Stimulated activated CD4-positive, alpha-beta T cell treated with anti-CD3 and anti-CD28 coated beads, Interleukin-4, amount 100 ng/mL, for 4 hours (primary cell): ENCODE data around the gene OR2Y1.
A peak's percentile ranks its signal among the peaks of the same experiment; 100 is the strongest.
"Not testable (repeated sequence)": the region's sequence is repeated elsewhere in the genome, so short reads cannot be mapped to it uniquely, and the experiment has no call there.

Experiments used
- DNase-seq, 2 experiments: peaks; one replicate each; pipeline ENCODE4 v3.0.0-alpha.2; 2020

OR2Y1 gene, protein sequence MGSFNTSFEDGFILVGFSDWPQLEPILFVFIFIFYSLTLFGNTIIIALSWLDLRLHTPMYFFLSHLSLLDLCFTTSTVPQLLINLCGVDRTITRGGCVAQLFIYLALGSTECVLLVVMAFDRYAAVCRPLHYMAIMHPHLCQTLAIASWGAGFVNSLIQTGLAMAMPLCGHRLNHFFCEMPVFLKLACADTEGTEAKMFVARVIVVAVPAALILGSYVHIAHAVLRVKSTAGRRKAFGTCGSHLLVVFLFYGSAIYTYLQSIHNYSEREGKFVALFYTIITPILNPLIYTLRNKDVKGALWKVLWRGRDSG

DNA sequence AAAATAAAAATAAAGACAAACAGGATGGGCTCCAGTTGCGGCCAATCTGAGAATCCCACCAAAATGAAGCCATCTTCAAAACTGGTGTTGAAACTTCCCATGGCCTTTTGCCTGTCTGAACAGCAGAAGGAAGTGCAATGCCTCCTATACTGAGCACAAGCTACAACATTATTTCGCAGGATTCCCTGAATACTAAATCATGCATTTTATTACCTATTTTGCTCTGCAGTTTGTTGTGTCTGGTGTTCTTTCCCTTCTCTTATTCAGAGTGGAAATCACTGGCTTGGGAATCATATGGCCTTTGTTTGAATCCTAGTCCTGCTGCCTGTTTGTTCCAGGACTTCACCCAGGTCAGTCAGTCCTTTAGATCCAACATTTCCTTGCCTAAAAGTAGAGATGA is at the start of gene OR2Y1:
TSS of gene OR2Y1 (minus strand) at position 101 of the 400 bp plus-strand sequence. CDS start at position 101, 0 bp downstream.
- no peak for DNase-seq

DNA sequence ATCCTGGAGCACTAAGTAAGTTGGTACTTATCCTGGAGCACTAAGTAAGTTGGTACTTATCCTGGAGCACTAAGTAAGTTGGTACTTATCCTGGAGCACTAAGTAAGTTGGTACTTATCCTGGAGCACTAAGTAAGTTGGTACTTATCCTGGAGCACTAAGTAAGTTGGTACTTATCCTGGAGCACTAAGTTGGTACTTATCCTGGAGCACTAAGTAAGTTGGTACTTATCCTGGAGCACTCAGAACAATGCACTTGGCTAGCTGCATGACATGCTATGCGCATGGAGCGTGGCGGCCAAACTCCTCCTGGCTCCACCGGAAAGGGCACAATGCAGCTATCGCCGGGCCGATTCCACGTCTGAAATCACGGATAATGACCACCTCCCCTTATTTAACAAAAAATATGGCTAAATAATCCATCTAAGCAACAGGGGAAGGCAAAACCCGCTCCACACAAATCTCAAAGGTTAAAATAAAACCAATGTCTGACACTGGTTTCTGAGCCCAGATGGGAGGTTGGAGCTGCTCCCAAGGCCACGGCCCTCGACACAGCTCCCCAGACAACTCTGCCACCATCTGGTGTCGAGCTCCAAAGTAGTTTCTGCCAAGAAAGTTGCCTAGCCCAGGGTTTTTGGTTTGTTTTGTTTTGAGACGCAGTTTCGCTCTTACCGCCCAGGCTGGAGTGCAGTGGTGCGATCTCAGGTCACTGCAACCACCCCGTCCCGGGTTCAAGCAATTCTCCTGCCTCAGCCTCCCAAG is 49.0 kb upstream of the OR2Y1 start:
- not testable (repeated sequence) for DNase-seq

DNA sequence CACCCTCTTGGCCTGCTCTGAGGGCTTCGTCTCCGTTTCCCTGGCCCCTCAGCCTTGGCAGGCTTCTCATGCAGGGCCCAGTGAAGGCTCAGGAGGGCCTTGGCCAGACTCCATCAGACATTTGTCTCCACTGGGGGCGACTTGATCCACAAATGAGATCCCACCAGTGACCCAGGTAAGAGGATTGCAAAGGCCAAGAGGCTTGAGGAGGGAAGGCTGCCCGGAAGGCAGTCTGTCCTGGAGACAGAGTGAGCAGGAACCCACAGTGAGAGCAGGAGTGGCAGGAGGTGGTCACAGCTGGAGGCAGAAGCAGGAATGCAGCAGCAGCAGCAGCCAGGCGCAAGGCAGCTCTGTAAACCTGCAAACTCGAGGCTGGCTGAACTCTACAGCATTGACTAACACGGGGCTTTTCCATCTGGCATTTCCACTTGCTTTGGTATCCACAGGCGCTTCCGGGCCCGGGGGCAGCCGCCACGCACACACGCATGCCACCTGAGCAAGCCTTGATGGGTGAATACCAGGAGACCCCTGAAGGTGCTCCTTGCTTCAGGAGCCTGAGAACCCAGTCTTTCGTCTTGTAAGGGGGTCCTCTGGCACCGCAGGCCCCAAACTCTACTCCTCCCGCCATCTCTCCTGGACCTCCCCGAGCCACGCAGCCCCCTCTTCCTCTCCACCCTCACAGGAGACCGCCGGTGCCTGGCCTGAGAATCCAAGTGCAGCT is 48.0 kb upstream of the OR2Y1 start:
- DNase-seq = no peak

DNA sequence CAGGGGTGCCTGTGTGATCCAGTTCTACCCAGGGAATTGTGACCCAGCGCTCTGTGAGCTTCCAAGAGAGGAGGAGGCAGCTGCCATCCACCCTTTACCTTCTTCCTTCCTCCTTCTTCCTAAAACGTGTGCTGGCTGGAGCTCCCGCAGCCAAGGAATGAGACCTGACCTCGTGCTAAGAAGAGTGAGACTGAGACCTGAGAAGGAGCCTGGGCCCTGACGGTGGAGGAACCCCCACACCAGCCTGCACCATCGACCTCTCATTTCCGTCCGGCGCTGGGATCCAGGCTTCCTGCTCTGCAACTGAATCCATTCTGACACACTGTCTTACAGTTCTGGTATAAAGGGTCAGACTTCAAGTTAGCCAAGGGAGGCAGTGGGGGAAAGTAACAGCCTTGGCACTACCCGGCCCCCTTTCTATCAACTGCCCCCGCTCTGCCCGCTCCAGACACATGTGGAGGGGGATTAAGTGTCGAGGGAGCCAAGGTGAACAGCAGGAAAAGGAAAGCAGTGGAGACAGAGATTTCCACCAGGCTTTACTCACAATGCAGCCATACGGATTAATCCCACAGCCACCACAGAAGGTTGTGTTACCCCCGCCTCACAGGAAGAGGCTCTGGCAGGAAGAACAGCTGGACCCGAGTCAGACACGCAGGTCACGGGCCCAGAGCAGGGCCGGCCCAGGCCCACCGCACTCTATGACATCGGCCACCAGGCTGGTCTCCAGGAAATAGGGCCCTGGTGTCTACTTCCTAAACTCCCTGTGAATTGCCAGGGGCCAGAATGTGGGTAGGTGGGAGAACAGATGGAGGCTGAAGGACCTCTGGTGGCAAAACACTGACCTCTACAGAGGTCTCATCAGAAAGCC is 46.9 kb upstream of the OR2Y1 start:
- DNase-seq = no peak

DNA sequence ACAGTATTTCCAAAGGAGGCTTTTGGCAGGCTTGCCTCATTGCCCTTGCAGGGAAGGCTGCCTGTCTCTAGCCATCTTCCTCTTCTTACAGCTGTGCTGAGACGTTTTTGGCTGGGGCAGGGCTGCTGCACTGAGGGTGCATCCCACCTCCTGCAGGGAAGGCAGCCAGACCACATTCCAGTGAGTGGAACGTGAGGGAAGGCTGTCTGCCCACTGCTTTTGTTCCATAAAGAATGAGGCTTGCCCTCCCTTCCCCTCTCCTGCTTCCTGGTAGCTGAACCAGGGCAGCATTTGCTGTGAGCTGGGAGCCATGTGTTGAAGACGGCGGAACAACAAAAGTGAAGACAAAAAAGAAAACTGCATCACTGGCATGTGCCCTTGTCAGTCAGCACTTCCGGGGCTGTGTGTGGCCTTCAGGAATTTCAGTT is 46.0 kb upstream of the OR2Y1 start:
- no peak for DNase-seq

DNA sequence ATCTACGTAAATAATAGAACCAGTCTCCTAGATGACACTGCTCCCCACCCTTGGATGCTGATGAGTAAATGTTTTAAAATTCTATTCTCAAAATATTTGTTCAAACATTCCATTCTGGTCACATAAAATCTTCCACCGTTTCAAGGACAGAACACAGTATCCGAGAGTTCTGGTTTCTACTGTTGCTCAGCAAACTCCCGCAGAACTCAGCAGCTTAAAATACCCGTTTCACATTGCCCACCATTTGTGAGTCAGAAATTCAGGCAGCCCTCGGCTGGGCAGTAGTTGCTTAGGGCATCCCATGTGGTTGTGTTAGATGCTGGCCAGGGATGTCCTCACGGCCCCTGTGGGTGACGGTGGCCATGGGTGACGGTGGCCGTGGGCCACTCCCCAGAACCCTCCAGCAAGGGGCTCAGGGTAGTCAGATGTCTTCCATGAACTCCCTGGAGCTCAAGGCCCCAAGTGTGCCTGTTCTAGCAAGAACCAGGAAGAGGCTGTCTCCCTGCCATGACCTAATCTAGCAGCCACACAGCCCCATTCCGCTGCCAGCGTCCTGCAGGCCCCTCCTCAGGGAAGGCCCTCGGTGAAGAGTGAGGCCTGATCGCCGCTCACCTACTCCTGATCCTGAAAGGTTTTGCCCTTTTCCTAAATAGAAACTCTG is 45.4 kb upstream of the OR2Y1 start:
- DNase-seq = no peak

DNA sequence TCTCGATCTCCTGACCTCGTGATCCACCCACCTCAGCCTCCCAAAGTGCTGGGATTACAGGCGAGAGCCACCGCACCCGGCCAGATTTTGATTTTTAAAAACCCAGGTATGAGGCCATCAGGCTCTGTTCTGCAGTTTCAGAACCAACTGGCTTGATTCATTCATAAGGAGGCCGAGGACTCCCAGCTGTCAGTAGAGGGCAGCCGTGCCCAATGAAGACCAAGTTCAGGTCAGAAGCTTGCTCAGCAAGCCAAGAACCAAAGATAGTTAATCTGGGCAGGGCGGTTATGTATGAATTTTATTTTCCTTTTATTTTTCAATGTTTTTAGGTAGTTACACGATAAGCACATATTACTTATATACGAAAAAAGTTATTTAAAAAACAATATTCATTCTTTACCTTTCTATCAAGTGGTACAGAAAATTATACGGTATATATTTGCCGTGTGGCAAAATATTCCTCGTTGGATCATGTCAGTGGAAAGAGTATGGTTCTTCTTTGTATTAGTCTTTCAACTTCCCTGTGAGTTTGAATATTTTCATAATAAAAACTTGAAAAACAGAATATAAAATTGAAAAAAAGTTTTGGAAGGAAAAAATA is 44.7 kb upstream of the OR2Y1 start:
- peak; percentile 66 to 73 for DNase-seq

DNA sequence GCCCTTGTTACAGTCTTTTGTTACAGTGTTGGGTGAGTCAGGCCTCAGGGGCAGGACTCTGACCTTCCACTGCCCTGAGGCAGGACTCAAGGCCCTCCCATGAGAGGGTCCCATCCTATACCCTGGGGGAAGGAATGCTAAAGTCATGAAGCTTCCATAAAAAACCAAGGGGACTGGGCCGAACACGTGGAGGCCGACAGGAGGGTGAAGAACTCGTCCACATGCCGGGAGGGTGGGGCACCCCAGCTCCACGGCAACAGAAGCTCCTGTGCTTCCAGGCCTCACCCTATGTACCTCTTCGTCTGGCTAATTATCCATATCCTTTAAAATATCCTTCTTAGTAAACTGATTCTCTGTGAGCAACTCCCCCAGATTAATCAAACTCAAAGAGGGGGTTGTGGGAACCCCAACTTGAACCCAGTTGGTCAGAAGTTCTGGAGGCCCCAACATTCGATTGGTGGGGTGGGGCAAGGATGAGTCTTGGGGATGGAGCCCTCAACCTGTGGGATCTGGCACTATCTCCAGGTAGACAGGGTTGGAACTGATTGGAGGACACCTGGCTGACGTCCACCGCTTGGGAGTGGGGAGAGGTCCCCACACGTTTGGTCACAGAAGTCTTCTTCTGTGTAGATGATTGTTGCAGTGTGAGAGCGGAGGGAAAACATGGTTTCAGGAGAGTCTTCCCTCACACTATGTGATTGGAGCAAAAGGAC is 43.6 kb upstream of the OR2Y1 start:
- DNase-seq = no peak

DNA sequence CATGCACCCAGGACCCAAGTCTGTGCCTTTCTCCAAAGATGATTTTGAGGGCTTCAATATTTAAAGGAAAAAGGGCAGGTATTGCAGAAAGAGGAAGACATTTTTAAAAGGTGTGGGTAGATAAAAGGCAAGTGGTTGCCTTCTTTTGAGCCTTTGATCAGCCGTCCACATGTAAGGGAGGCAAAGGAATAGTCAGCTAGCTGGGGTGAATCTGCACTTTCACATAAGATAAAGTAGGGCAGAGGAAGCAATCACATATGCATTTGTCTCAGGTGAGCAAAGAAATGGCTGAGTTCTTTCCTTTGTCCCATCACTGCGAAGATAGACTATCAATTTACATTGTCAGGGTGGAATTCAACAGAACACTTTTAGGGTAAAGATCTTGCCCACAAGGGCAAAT is 42.9 kb upstream of the OR2Y1 start:
- no peak for DNase-seq

DNA sequence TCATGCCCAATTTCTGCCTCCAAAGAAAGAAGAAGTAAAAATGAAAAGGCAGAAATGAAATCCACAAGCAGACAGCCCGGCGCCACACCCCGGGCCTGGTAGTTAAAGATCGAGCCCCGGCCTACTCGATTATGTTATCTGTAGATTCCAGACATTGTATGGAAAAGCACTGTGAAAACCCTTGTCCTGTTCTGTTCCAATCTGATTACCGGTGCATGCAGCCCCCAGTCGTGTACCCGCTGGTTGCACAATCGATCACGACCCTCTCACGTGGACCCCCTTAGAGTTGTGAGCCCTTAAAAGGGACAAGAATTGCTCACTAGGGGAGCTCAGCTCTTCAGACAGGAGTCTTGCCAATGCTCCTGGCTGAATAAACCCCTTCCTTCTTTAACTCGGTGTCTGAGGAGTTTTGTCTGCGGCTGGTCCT is 42.1 kb upstream of the OR2Y1 start:
- not testable (repeated sequence) for DNase-seq

DNA sequence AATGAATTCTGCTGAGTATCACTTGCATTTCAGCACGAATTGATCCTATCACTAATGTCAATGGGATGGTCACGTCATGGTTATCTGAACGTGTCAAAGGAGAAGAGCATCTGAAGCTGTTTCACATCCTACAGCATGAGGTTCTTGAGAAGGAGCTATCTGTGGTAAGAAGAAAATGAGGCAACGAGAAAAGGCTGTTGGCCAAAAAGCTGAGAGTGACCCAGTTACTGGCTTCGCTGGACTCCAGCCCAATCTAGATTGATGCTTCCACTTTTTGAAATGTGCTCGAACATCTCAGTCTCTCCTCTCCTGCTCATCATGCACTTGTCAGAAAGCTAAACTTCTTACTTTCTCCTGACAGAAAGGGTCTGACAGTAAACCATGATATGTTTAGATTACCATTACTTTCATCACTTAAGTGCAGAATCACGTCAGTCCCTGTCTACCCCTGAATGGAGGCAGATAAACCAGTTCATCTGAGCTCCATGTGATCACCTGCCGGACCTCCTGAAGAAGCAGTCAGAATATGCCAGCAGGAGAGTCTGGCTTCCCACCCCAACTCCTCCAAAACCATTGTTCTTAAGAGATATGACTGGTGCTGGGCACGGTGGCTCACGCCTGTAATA is 40.2 kb upstream of the OR2Y1 start:
- DNase-seq = no peak

DNA sequence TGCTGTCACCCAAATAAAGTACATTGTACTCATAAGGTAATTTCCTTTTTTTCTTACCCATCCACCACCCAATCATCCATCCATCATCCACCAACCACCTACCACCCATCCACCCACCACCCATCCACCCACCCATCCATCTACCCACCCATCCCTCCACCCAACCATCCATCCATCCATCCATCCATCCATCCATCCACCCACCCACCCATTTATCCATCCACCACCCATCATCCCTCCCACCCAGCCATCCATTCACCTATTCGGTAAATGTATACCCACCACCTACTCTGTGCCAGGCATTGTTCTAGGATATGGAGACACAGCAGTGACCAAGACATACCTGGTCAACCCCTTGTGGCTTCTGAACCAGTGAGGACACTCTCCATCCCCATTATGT is 37.6 kb upstream of the OR2Y1 start:
- DNase-seq = no peak

DNA sequence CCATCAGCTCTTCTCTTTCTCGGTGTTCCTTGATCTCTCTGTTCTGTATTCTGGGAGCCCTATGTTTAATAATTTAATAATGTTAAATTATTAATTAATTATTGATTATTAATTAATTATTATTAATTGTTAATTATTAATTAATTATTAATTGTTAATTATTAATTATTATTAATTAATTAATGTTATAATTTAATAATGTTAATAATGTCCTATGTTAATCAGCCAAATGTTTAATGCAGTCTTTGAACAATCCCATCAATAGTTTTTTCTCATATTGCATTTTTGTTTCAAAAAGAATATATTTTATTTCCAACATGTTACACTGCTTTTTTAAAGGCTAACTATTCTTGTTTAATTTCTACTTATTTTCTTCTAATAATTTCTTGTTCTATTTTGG is 36.5 kb upstream of the OR2Y1 start:
- DNase-seq = no peak

DNA sequence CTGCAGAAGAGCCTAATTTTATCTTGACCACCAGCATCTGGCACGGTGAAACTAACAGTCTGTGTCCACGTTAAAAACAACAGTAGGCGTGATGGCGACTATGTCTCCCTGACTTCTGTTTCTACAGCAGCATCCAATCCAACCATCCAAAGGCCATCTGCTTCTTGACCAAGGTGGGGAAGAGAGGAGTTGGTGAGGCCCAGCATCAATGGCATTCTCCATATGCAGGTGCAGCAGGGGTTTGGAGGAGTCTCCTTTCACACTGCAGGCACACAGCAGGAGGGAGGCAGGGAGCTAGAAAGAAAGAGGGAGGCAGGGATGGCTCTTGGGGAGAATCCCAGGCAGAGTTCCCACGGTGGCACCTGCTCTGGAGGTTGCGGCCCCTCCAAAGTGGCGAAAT is 35.8 kb upstream of the OR2Y1 start:
- DNase-seq = no peak

DNA sequence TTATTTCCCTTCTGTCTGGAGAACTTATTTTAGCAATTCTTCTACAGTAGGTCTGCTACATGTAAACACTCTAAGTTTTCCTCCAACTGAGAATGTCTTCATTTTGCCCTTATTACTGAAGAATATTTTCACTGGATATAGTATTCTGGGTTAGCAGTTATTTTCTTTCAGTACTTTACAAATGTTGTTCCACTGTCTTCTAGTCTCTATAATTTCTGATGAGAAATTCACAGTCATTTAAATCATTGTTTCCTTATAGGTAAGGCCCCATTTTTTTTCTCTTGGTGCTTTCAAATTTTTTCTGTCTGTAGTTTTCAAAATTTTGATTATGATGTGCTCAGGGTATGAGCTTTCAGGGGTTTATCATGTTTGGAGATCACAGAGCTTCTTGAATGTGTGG is 32.0 kb upstream of the OR2Y1 start:
- no peak for DNase-seq

DNA sequence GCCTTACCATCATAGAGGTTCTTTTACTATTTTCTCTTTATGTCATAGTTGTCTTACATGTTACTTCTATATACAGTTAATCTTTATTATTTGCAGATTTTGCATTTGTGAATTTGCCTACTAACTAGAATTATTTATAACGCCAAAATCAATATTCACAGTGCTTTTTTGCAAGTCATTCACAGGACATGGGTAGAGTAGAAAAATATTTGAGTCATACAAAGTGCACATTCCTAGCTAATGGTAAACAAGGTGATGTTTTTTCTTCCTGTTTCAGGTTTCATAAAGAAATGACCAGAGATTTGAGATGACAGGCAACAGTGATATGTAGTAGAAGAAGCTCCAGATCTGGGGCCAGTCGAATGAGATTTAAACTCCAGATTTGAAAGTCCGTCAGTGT is 30.0 kb upstream of the OR2Y1 start:
- DNase-seq = no peak

DNA sequence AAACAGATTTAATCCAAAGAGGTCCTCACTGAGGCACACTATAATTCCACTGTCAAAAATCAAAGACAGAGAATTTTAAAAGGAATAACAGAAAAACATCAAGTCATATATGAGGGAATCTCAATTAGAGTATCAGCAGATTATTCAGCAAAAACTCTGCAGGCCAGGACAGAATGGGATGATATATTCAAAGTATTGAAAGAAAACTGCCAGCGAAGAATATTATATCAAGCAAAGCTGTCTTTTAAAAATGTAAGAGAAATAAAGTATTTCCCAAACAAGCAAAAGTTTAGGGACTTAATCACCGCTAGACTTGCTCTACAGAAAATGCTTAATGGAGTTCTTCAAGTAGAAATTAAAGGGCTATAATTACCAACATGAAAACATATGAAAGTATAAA is 15.7 kb upstream of the OR2Y1 start:
- no peak for DNase-seq

DNA sequence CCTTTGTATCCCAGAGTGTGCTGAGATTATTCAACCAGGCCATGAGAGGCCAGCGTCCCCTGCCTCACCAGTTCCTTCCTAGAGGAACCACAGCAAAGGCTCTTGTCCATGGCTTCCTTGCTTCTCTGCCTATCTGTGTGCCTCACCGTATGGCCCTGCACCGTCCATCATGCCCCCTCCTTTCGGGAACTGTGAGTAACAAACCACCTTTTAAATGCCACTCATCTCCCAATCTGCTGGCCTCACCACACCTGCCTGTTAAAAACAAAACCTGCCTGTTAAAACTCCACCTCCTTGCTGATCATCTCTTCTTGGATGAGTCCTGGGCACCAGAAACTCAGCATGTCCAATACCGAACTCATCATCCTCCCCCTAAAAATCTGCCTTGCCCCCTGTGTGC is 4.4 kb upstream of the OR2Y1 start:
- DNase-seq = no peak

DNA sequence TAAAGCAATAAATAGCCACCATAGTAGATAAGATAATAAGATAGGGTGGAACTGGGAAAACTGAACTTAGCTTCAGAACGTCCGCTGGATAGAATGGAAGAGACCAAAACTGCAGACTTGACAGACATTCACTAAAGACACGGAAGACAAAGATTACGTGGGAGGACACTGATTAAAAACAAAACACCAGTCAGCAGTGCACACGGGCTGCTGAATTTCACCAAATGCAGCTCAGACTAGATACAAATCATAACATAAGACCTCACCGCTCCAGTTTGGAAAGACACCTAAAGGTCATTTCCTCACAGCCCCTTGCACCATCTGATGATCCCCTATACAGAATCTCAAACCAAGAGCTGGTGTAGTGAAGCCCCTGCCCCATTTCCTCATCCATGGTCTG is 2.9 kb upstream of the OR2Y1 start:
- no peak for DNase-seq

DNA sequence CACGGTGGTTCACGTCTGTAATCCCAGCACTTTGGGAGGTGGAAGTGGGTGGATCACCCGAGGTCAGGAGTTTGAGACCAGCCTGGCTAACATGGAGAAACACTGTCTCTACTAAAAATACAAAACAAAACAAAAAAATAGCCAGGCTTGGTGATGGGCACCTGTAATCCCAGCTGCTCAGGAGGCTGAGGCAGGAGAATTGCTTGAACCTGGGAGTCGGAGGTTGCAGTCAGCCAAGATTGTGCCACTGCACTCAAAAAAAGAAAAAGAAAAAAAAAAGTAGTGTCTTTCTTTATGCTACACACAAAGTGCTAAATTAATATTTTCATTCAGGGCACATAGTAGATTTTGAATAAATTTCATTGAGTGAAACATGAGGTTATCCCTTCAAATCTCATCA is 1.1 kb upstream of the OR2Y1 start:
- DNase-seq = not testable (repeated sequence)

DNA sequence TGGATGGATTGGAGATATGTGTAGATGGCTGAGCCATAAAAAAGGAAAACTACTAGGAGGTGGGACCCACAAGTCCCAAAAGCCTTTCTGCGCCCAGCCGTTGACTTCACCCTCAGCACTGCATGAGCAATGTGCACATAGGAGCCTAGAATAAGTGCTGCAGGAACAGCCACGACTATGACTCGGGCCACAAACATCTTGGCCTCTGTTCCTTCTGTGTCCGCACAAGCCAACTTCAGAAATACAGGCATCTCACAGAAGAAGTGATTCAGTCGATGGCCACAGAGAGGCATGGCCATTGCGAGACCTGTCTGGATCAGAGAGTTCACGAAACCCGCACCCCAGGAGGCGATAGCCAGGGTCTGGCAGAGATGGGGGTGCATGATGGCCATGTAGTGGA is 587 bp downstream of the OR2Y1 start:
- DNase-seq = no peak
